Gastrocnemius medialis (tissue), 4 donors: ENCODE data around the gene PLGLB1.
"Not testable (repeated sequence)": the region's sequence is repeated elsewhere in the genome, so short reads cannot be mapped to it uniquely, and the experiment has no call there.

ENCODE experiments used
- CTCF ChIP-seq, 5 experiments: fragments of 450-650 bp in 3 of 5; fragments of 200-600 bp in 2 of 5; sonication (generic) in 2 of 5; IDR thresholded peaks in 4 of 5; conservative IDR thresholded peaks in 1 of 5; 1 replicate in 4 of 5; 2 replicates in 1 of 5; pipeline ENCODE4 v1.5.1; 2016 to 2019; ENCODE audit warnings: antibody characterized with exemption in 5 of 5, mild to moderate bottlenecking in 3 of 5, moderate library complexity in 3 of 5
- POLR2A ChIP-seq, 2 donors: fragments of 450-650 bp; IDR thresholded peaks; one replicate each; pipeline ENCODE4 v1.6.1; 2017; ENCODE audit warnings: antibody characterized with exemption in 2 of 2, mild to moderate bottlenecking in 2 of 2, moderate library complexity in 2 of 2

GRCh38 chr2:87054375-87054774, 32.7 kb upstream of the PLGLB1 start:
- TF ChIP-seq CTCF (IDR thresholded peaks at IDR 0.05 in 4 of 5, conservative IDR thresholded peaks at IDR 0.05 in 1 of 5); POLR2A (IDR thresholded peaks at IDR 0.05): not testable (repeated sequence)
